GM19099 (cell line): ENCODE results near the gene MYCN.

Experiments used
- POLR2A ChIP-seq: IDR thresholded peaks from 3 replicates; pipeline ENCODE4 v1.6.1; 2011; ENCODE audit warnings: low read depth; ENCODE audit not compliant: insufficient read length; ENCODE audit errors: extremely low read depth

MYCN gene

DNA sequence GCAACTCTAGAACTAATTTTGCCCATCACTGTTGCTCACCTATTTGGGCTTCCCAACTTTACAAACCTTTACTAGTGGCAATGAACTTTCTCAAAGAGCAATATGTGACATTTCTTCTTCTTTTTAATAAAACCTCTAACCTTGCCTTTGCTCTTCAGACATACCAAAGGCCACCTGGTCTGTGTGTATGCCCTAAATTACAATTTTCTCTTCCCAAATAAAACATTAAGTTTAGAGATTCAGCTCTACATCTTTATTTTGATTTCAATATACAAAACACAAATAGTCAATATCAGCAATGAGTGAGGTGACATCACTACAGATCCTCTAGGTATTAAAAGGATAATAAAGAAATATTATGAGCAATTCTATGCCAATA is 35.1 kb upstream of the MYCN start:
- TF ChIP-seq POLR2A: no peak

DNA sequence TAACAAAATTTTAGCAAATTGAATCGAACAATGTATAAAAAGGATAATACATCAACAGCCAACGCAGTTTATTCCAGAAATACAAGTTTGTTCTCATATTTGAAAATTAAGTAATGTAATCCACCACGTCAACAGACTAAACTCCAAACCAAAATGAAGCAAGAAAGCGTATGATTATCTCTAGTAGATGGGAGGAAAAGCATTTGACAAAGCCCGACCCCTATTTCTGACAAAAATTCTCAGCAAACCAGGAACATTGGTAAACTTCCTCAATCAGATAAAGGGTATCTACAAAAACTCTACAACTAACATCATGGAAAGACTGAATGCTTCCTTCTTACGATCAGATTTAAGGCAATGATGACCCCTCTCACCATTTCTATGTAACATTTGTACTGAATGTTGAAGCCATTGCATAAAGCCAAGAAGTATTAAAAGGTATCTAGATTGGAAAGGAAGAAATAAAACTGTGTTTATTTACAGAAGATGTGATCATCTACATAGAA is 34.3 kb upstream of the MYCN start:
- no peak for TF ChIP-seq POLR2A

DNA sequence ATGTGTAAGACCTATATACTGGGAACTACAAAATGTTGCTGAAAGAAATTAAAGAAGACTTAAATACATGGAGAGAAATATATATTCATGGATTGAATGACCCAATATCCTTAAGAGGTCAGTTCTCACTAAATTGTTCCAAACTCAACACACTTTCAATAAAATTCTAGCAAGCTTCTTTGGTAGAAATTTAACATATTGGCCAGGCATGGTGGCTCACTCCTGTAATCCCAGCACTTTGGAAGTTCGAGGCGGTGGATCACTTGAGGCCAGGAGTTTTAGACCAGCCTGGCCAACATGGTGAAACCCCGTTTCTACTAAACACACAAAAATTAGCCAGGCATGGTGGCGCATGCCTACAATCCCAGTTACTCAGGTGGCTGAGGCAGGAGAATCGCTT is 33.6 kb upstream of the MYCN start:
- no peak for TF ChIP-seq POLR2A

DNA sequence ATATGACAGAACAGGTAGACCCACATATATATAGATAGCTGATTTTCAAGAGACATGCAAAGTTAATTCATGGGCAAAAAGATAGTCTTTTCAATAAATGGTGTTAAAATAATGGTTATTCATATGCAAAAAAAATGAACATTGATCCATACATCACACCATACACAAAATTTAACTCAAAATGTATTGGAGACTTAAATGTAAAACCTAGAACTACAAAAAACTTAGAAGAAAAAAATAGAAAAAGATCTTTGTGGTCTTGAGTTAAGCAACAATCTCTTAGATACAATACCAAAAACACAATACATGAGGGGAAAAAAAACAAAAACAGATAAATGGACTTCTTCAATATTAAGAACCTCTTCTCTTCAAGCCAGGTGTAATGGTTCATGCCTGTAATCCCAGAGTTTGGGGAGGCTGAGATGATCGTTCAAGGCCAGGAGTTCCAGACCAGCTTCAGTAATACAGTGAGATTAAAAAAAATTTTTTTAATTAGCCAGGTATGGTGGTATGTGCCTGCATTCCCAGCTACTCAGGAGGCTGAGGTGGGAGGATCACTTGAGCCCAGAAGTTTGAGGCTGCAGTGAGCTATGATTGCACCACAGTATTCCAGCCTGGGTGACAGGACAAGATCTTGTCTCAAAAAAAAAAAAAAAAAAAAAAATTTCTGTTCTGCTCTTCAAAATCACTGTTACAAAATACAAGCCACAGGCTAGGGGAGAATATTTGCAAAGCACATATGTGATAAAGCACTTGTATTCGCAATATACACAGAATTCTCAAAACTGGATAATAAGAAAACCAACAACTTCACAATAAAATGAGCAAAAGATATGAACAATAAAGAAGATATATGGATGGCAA is 32.7 kb upstream of the MYCN start:
- TF ChIP-seq POLR2A: no peak

DNA sequence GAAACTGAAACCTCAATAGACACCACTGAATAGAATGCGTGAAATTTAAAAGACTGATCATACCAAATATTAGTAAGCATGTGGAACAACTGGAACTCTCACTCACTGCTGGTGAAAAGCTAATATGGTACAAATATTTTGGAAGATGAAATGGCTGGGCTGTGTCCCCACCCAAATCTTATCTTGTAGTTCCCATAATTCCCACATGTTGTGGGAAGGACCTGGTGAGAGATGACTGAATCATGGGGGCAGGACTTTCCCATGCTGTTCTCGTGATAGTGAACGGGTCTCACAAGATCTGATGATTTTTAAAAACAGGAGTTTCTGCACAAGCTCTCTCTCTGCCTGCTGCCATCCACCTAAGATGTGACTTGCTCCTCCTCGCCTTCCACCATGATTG is 32.0 kb upstream of the MYCN start:
- TF ChIP-seq POLR2A: no peak

DNA sequence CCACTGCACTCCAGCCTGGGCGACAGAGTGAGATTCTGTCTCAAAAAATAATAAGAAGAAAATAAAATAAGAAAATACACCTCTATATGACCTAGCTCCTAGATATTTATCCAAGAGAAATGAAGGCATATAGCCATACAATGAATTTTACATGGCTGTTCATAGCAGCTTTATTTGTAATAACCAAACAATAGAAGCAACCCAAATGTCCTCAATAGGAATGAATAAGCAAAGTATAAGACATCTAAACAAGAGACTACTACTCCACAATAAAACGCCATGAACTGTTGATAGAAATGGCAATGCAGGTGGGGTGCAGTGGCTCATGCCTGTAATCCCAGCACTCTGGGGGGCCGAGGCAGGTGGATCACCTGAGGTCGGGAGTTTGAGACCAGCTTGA is 31.2 kb upstream of the MYCN start:
- no peak for TF ChIP-seq POLR2A

DNA sequence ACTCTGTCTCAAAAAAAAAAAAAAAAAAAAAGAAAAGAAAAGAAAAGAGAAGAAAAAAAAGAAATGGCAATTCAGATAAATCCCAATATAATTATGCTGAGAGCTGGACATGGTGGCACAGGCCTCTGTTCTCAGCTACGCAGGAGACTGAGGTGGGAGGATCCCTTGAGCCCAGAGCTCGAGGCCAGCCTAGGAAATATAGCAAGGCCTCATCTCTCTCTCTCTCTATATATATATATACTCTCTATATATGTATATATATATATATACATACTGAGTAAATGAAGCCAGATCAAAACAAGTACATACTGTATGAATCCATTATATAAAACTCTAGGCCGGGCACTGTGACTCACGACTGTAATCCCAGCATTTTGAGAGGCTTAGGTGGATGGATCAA is 30.6 kb upstream of the MYCN start:
- no peak for TF ChIP-seq POLR2A

DNA sequence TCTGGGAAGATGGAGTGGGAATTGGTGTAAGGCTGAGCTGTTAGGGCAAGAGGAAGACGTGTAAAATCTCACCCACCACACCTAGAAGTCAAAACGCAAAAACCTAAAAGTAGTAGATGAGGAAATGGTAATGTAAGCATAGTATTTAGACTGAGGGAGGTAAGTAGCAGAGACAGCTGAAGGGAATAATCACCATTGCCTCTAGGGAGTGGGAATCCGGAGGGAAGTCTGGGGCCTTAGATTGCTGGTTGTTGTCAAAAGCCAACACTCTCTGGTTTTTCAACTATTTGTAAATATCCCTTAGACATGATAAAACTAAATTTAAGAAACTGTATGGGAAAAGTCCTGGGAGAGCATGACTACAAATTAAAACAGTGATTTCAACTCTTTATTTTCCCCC is 28.7 kb upstream of the MYCN start:
- TF ChIP-seq POLR2A: no peak

DNA sequence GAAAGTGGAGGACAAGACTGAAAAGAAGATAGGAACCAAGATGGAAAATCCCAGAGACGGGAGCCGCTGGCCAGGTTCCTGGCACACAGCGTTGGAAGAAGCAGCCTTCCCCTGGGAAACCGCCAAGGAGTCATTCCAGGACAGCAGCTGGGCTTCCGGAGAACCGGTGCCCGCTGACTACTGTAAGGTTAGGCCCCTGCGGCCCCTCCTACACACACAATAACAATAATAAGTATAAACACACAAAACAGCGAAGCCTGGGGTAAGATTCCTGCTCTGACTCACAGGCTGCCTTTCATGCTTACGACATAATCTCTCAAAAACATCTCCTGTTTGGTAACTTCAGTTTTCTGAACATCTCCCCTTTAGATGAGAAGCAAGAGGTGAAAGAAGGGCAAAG is 28.1 kb upstream of the MYCN start:
- no peak for TF ChIP-seq POLR2A

DNA sequence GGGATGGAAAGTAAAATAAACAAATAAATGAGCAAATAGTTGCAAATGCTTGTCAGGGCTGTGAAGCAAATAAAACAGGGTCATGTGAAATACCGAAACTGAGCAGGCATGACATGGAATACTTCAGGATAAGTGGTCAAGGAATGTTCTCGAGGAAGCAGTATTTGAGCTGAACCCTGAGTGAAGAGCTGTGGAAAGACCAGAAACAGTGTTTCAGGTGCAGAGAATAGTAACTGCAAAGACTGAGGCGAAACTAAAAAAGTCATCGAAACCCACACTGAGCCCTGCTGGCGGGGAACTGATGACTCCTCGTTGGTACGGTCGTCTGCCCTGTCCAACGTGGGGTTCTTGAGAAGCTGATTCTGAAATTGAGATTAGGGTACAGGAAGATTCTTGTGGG is 27.2 kb upstream of the MYCN start:
- no peak for TF ChIP-seq POLR2A

DNA sequence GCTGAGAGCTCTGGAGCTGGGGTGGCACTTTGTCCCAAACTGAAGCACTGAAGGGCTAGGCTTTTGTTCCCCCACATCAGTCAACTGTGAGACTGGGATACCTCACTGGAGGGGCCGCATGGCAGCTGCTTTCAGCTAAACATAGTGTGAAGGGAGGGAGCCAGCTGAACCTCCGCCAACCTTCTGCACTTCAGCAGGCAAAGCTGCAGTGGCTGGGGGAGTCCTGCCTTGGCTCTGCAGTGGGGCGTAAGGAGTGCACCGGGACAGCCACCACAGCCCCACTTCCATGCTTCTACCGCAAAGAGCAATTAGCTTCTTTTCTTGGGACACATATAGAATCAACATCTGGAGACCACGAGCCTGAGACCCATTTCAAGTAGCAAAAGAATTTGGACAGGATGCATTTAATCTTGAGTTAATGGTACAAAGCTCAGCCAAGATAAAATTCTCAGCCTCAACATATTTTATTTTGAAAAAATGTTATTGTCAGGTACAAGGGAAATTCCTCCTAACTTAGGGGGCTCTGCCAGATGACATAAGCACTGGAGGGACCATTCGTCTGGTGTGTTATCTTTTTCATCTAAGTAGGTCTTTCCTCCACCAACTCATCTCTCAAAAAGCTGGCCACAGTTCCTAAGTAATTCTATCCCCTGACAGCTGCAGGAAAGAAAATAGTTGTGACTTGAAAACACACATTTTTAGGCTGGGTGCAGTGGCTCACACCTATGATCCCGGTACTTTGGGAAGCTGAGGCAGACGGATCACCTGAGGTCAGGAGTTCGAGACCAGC is 25.6 kb upstream of the MYCN start:
- no peak for TF ChIP-seq POLR2A

DNA sequence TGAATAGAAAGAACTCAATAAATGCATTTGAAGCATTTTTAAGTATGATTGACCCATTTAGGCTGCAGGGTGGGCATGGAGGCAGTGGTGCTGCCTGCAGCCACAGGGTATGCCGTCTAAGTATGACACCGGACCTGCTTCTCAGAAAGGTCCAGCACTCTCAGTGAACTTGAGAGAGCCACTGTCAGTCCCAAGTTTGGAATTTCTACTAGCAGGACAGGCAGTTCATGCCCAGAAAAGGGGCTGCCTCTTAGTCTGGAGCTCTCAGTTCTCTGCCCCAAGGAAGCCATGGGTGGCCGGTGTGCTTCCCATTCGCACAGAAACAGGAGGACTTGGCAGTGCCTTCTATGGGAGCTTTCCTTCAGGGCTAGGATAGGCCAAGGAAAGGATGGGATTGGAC is 24.0 kb upstream of the MYCN start:
- no peak for TF ChIP-seq POLR2A

DNA sequence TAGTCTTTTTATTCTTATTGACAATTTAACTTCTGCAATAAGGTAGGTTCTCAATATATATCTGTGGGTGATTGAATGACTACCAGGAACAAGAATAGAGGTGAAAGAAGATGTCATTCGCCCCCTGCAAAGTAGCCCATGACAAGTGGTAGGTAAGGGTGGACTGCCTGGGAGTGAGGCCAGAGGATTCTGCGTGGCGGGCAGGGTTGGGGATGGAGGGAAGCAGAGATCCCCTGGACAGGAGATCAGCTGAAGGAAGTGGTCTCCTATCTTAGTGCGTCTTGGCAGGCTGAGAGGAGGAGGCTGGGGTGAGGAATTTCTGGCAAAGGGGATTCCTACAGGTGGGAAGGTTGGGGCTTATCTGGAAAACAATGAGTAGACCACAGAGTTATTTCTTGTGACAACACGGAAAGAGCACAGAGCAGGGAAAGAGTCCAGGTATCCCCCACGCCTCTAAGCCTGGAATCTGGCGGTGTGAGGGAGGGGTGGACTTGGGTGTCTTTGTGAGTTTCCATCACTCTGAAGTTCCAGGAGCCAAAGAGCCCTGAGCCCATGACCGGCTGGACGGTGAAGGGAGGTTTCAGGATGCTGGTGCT is 21.5 kb upstream of the MYCN start:
- no peak for TF ChIP-seq POLR2A

DNA sequence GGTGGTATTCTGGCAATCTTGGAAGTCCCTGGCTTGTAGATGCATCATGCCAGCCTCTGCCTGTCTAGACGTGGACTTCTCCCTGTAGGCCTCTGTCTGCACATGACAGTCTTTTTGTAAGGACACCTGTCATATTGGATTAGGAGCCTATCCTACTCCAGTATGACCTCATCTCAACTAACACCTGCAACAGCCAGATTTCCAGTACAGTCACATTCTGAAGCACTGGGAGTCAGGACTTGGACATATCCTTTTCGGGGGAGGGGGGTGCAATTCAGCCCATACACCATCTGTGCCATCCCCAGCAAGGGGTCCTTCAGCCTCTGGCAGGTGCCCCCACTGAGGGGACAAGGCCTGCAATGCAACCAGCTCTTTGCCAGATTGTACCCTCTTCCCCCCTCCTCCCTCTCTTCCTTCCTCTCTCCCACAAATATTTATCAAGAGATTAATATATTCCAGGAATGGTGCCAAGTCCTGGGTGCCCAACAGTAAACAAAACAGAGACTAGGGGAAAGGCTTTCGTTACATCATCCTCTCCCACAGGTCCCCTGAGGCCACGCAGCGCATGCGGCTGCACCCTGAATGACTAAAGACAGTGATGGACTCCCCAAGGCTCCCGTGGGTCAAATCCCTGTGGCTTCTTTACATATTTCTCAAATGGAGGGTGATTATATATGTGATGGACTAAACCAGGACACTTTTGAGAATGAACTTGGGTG is 20.5 kb upstream of the MYCN start:
- TF ChIP-seq POLR2A: no peak

DNA sequence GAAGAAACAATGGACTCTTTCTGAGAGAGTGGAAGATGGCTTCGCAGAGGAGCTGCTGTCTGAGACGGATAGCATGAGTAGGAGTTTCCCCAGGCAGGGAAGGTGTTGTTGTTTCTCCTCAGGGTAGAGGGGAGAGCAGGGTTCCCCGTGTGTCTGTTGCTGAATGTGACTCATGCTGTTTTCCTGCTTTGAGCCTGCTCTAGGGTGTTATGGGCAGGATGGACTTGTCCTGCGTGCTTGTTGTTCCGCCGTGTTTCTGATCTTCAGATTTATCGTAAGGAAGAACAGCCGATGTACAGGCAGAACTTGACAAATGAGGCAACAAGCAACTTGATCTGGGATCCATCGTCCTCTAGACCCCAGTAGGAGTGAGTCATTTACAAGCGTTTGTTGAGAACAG is 19.7 kb upstream of the MYCN start:
- TF ChIP-seq POLR2A: no peak
